ENCODE data around the gene PICK1. TPM values are rescaled to one million over a fixed set of nuclear protein-coding genes. Genes with fewer than 3 reads are reported as not detected.
A peak's percentile ranks its signal among the peaks of the same experiment; 100 is the strongest.

Gene PICK1
- total RNA-seq, 1 experiment from 2014 or later = 35.7 TPM

DNA sequence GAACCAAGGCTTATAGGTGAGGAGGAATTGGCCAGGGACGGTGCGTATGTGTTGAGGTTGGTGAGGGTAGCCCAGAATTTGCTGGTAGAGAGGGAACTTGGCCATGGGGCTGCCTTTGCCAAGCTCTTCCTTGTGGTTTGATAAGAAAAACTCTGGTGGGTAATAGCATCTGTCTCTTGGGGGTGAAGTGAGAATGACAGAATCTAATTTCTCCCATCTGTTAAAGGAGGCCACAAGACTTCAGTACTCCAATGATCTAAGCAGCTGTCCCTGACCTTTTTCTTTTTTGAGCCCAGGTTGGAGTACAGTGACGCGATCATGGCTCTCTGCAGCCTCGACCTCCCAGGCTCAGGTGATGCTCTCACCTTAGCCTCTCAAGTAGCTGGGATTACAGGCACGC is 36.0 kb upstream of the PICK1 start:
- Histone ChIP-seq H2AFZ (ENCODE audit: low read length) (no peak overlapping the region), H4K91ac (ENCODE audit: insufficient read length, low read depth, low read length) (no peak overlapping the region), H3K18ac (ENCODE audit: insufficient read length, low read depth, low read length) (no peak overlapping the region), H4K20me1 (ENCODE audit: control insufficient read depth, insufficient read depth, insufficient read length) (no peaks in the 10 kb centered on the region), H3K79me2 (ENCODE audit: insufficient read depth, low read length) (no peaks in the 10 kb centered on the region), H3K27me3 (ENCODE audit: insufficient read depth, low read length) (no peaks in the 10 kb centered on the region), H2BK5ac (ENCODE audit: insufficient read length, low read length) (no peak overlapping the region), H3K14ac (ENCODE audit: insufficient read depth, low read length) (no peak overlapping the region; the same call in 1 of the 2 replicates), H3K79me1 (ENCODE audit: insufficient read depth, low read depth, low read length, poor library complexity, severe bottlenecking) (no peaks in the 10 kb centered on the region), H3T11ph (ENCODE audit: low read length) (no peak overlapping the region), H4K8ac (replicated peaks; ENCODE audit: insufficient read length, low read depth, low read length) (no peak overlapping the region), H4K5ac (ENCODE audit: insufficient read length, low read depth, low read length) (no peak overlapping the region), H3K56ac (ENCODE audit: insufficient read length, low read depth, low read length) (no peak overlapping the region), H2AK5ac (ENCODE audit: insufficient read length, low read length) (no peak overlapping the region), H2BK15ac (ENCODE audit: low read depth, low read length) (no peak overlapping the region), H3K4me2 (ENCODE audit: insufficient read depth, insufficient read length, low read length) (no peak overlapping the region), H3K9ac (ENCODE audit: extremely low read depth, insufficient read length, low read length) (no peak overlapping the region), H2BK120ac (ENCODE audit: low read depth, low read length, poor library complexity, severe bottlenecking) (no peak overlapping the region), H3K23ac (ENCODE audit: insufficient read length, low read depth, low read length) (no peak overlapping the region), H2BK20ac (ENCODE audit: low read depth, low read length, poor library complexity, severe bottlenecking) (no peak overlapping the region), H3K4ac (ENCODE audit: low read depth, low read length) (no peak overlapping the region), H3K23me2 (ENCODE audit: insufficient read length, low read depth, low read length, poor library complexity, severe bottlenecking) (no peaks in the 10 kb centered on the region), H2BK12ac (ENCODE audit: insufficient read length, low read depth, low read length) (no peak overlapping the region), H3K4me1 (ENCODE audit: insufficient read depth, low read length) (no peaks in the 10 kb centered on the region), H3K27ac (ENCODE audit: insufficient read length, low read depth, low read length) (no peak overlapping the region), H3K9me3 (ENCODE audit: control insufficient read depth, low read depth, low read length) (no peaks in the 10 kb centered on the region)
- Mint-ChIP-seq H3K9me3 (no peaks in the 10 kb centered on the region), H3K36me3 (ENCODE audit: insufficient read depth in 1 of 3, low read depth in 3 of 3) (no peaks in the 10 kb centered on the region), H3K27me3 (ENCODE audit: low read depth) (peaks cover 25% of the 10 kb centered on the region), H3K4me1 (peaks cover 0 to 19% of the 10 kb centered on the region in 2 experiments; a peak in 2 of 4 replicates), H3K27ac (peak overlapping the region in 1 of 3 experiments; percentile 59; a peak in 1 of 7 replicates), H3K4me3 (no peak overlapping the region)
- TF ChIP-seq CTCF (conservative IDR thresholded peaks at IDR 0.05) = no peak
- DNase-seq = no peak
- WGBS (ENCODE audit: extremely low coverage, insufficient read length, low lambda C conversion rate) = no CpG with 5 or more reads among the region's 6 CpGs
